H54 (cell line): ENCODE data around the gene EIF4G3.

Experiments
- DNase-seq: peaks from one replicate; pipeline ENCODE4 v3.0.0; 2011; ENCODE audit warnings: low spot score, mixed read lengths; ENCODE audit not compliant: insufficient read length
- FAIRE-seq: peaks from 3 replicates; lab custom pipeline; 2011; peaks lifted over from hg19 to GRCh38; lab: Jason Lieb, UNC
- POLR2A ChIP-seq: IDR thresholded peaks from 2 replicates; pipeline ENCODE4 v1.6.1; 2011; ENCODE audit warnings: low read depth, mild to moderate bottlenecking, low read length

EIF4G3 gene

DNA sequence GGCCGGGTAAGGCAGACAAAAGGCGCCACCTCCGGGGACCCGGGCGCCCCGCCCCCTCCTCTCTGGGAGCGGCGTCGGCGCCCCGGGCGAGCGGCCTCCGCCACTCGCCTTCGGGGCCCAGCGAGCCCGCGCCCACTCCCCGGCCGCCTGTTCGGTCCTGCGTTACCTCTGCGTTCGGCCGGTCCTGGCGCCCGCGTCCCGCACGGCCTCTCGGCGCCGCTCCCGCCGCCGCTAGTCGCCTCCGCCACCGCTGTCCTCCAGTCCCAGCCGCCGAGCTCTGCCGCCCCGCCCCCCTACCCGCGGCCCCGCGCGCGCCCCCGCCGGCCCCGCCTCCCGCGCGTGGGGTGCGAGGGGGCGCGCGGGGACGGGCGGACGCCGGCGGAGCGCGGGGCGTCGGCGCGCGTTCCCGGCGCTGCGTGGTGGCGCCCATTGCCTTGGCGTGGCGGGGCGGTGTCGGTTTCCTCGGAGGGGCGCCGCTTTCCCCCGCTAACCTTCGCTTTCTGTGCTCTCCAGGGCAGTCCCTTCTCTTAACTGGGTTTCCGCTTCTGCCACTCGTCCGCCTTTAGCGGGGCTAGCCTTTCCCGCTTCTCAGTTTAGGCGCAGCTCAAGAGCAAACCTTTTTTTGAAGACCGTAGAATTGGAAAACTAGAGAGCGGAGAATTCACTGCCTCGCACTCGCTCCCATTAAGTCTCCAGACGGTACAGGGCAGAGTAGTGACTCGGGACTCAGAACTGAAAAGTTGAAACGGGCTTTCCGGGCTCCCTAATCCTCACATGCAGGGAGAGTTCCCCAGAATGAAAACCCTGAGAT is 389.5 kb downstream of the EIF4G3 start, which contains the start of gene HP1BP3:
TSS of gene HP1BP3 (minus strand) at position 279 of the 811 bp plus-strand sequence. CDS start 6,867 bp downstream, outside the sequence.
- peak; percentile 66 for TF ChIP-seq POLR2A
- DNase-seq (peak; percentile 53), FAIRE-seq (no peak)

DNA sequence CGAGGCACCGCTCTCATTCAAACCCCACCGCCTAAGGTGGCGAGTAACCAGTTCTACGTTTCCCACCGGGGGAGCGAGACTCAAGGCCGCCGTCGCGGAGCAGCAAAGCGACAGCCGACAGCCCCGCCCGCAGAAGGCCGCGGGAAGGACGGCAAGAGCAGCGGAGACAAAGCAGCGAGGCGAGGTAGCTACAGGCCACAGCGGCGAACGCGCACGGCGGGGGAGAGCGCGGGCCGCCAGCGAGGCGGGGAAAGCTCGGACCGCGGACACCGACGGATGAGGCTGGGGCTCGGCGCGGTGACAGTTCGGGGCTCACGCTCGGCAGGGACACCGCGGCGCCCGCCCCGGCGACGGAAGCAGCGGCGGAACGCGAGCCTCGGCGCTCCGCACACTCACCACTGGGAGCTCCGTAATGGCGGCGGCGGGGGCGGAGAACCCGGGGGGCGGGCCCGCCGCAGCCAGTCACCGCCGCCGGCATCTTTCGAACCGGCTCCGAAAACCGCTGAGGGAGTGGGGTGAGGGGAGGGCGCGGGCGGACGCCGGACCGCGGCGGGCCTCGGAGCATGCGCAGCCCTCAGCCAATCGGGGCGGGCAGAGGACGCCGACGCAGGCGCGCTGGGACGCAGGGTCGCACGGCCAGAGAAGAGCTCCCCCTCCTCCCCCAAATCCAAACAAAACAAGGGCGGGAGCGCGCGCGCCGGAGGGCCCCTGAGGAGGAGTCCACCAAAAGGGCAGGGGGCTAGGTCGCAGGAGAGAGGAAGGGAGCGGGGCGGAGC is 390.3 kb downstream of the EIF4G3 start:
- peak; percentile 76 for TF ChIP-seq POLR2A
- DNase-seq (peak; percentile 78), FAIRE-seq (no peak)

DNA sequence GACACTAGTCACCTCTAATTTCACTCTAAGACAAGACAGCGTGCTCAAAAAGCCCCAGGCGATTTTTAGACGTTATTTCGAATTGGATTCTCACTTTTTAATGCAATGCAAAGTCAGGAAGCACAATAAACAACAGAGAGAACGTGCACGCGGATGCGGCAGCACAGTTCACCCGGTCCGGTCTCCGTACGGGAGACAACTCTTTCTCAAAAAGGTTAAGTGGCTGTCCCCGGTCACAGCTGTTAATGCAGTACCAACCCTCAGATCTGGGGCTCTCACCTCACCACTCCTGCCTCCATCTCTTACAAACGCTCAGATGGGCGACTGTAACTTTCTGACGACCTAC is 390.8 kb downstream of the EIF4G3 start:
- no peak for TF ChIP-seq POLR2A
- FAIRE-seq (no peak), DNase-seq (no peak)

DNA sequence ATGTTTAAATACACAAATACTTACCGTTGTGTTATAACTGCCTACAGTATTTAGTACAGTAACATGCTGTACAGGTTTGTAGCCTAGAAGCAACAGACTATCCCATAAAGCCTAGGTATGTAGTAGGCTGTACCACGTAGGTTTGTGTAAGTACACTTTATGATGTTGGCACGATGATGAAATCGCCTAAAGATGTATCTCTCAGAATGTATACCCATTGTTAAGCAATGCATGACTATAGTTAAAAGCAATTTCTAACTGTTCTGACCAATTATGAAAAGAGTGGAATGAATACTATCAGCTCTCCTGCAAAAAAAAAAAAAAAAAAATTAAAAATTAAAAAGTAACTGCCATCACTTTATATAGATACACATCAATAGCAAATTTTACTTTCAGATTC is 401.0 kb downstream of the EIF4G3 start:
- FAIRE-seq (no peak), DNase-seq (no peak)
- no peak for TF ChIP-seq POLR2A

DNA sequence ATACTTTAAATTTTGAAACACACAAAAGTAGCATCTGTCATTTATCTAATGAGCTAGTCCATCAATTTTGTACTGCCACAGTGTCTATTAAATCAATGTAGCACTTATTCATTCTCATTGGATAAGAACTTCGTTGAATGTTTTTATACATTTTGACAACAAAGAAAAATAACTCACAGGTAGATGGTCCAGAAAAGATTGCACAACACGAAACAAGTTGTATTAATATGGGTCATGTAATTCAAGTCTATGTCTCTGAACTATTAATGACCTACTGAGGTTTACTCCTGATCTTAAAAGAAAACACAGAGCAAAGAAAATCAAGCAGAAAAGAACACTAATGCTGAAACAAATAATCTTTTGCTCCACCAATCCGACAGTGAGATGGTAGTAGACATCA is 404.9 kb downstream of the EIF4G3 start:
- FAIRE-seq = no peak
- TF ChIP-seq POLR2A = no peak
- DNase-seq = no peak

DNA sequence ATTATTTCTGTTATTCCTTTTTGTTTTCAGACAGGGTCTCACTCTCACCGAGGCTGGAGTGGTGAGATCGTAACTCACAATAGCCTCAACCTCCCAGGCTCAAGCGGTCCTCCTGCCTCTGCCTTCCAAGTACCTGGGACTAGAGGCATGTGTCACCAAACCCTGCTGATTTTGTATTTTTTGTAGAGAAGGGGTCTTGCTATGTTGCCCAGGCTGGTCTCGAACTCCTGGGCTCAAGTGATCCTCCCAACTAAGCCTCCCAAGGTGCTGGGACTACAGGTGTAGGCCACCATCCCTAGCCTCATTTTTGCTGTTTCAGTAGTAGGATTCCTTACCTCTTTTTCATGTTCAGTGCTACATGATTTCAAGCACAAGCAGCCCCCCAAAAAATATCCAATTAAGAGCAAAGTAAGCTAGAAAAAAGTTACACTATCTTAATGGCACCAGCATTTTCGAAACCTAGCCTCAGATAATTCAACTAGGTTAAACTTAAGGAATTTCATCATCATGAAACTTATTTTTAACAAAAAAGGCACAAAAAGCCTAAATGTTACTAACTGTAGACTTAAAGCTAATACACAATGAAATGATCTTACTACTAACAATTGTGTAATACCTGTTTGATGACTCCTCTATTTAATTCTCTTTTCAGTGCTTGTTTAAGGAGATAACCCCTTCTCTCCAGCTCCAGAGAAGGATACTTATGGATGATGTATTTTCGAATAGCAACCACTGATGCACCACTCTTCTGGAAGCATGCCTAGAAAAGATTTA is 406.2 kb downstream of the EIF4G3 start:
- DNase-seq (no peak), FAIRE-seq (no peak)

DNA sequence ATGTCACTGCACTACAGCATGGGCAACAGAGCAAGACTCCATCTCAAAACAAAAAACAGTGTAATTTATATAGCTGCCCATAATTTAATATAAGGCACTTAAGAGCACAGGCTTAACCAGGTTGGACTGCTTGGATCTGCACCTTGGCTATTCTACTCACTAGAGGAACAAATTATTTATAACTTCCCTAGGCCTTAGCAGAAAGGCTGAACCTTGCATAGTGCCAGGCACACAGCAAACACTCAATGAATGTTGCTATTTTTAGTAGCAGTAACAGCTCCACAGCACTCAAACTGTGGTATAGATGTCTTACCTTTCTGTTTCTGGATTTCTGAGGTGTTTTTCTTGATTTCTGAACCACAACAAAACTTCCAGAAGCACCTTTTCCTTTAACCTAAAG is 409.4 kb downstream of the EIF4G3 start:
- DNase-seq (no peak), FAIRE-seq (no peak)
- TF ChIP-seq POLR2A = no peak

More for the DNA sequence above, 406.2 kb downstream of the EIF4G3 start:
- no peak for TF ChIP-seq POLR2A

DNA sequence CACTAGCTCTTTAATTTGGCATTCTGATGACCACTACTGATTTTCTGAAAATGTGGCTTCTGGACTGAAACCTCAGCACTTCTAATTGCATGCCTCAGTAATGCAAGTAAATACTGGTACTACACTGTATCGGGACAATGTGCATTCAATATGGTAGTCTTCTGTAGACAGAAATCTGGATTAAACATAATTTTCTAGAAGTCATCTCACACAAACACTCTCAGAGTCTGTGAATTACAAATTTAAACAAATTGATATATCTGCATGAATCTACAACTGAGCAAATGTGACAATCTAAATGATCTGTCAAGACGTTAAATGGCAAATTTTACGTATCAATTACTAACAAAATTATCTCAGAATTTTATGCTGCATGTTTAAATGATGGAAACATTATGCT is 413.3 kb downstream of the EIF4G3 start:
- no peak for TF ChIP-seq POLR2A
- FAIRE-seq (no peak), DNase-seq (no peak)

DNA sequence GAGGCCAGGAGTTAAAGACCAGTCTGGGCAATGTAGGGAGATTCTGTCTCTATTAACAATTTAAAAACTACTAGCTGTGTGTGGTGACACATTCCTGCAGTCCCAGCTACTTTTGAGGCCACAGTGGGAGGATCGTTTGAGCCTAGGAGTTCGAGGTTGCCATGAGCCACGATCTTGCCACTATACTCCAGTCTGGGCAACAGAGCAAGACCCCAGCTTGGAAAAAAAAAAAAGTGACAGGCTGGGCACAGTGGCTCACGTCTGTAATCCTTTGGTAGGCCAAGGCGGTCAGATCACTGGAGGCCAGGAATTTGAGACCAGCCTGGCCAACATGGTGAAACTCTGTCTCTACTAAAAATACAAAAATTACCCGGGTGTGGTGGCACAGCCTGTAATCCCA is 416.4 kb downstream of the EIF4G3 start:
- DNase-seq (no peak), FAIRE-seq (no peak)
- TF ChIP-seq POLR2A = no peak
